ENCODE measurements around the gene CLIP1.

DNA sequence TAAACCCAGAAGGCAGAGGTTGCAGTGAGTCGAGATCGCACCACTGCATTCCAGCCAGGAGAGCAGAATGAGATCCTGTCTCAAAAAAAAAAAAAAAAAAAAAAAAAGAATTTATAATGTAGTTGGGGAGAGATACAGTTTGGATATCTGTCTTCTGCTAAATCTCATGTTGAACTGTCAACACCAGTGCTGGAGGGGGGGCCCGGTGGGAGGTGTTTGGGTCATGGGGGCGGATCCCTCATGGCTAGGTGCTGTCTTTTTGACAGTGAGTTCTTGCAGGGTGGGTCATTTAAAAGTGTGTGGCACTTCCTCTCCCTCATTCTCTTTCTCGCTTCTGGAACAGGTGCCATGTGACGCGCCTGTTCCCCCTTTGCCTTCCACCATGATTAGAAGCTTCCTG, 32.8 kb downstream of the CLIP1 start:
- TF ChIP-seq, protein P1, sequence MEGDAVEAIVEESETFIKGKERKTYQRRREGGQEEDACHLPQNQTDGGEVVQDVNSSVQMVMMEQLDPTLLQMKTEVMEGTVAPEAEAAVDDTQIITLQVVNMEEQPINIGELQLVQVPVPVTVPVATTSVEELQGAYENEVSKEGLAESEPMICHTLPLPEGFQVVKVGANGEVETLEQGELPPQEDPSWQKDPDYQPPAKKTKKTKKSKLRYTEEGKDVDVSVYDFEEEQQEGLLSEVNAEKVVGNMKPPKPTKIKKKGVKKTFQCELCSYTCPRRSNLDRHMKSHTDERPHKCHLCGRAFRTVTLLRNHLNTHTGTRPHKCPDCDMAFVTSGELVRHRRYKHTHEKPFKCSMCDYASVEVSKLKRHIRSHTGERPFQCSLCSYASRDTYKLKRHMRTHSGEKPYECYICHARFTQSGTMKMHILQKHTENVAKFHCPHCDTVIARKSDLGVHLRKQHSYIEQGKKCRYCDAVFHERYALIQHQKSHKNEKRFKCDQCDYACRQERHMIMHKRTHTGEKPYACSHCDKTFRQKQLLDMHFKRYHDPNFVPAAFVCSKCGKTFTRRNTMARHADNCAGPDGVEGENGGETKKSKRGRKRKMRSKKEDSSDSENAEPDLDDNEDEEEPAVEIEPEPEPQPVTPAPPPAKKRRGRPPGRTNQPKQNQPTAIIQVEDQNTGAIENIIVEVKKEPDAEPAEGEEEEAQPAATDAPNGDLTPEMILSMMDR (IDR thresholded peaks at IDR 0.05 in 4 of 5, conservative IDR thresholded peaks at IDR 0.05 in 1 of 5), result no peak
- TF ChIP-seq POLR2A (IDR thresholded peaks at IDR 0.05), result no peak

All from gastrocnemius medialis (tissue), 4 donors.